SK-N-SH (cell line): Measurements from ENCODE around the gene PUSL1. TPM values are rescaled to one million over a fixed set of nuclear protein-coding genes. Genes with fewer than 3 reads are reported as not detected.

ENCODE experiments used
- CTCF ChIA-PET: fragments of 300-600, 350-600 bp; formaldehyde crosslinking; extraction: SDS; loops from one replicate; lab custom pipeline; 2021; lab: Yijun Ruan, JAX
- POLR2A ChIA-PET: fragments of 350-600 bp; sonication (Branson Sonifier 250); formaldehyde crosslinking; extraction: SDS; loops from one replicate; lab custom pipeline; 2020; ENCODE audit warnings: antibody characterized with exemption, inconsistent platforms; lab: Yijun Ruan, JAX
- DNase-seq: peaks from one replicate; pipeline ENCODE4 v3.0.0; 2012
- H2AFZ ChIP-seq: fragments of 200-600 bp; sonication (generic); 2 replicates; pipeline ENCODE4 v1.8.1; 2016; ENCODE audit warnings: antibody characterized with exemption, mild to moderate bottlenecking, low read depth
- H3F3A ChIP-seq: fragments of 200-600 bp; sonication (generic); replicated peaks from 2 replicates; pipeline ENCODE3; 2016; ENCODE audit warnings: antibody characterized with exemption, mild to moderate bottlenecking; ENCODE audit not compliant: insufficient read depth
- H3K27ac ChIP-seq, 2 experiments: fragments of 200-500 bp in 1 of 2; fragments of 200-600 bp in 1 of 2; sonication (Bioruptor generic) in 1 of 2; sonication (generic), shearing (Covaris generic) in 1 of 2; 2 replicates each; pipeline versions ENCODE4 v1.5.1 to v1.6.1; 2014 to 2016; ENCODE audit warnings: low read depth in 2 of 2, inconsistent platforms in 1 of 2, low read length in 1 of 2, mild to moderate bottlenecking in 1 of 2, mixed read lengths in 1 of 2
- H3K27me3 ChIP-seq: fragments of 200-600 bp; sonication (generic), shearing (Covaris generic); 2 replicates; pipeline ENCODE4 v1.6.1; 2016; ENCODE audit warnings: mixed run types; ENCODE audit not compliant: insufficient read depth
- H3K36me3 ChIP-seq, 2 experiments: fragments of 200-500 bp in 1 of 2; fragments of 200-600 bp in 1 of 2; sonication (Bioruptor generic) in 1 of 2; sonication (generic) in 1 of 2; replicated peaks in 1 of 2; 2 replicates each; pipeline versions ENCODE3 to v1.5.1; 2014 to 2016; ENCODE audit warnings: low read length in 1 of 2, mild to moderate bottlenecking in 1 of 2; ENCODE audit not compliant: insufficient read depth in 2 of 2, control insufficient read depth in 1 of 2
- H3K4me1 ChIP-seq, 2 experiments: fragments of 200-500 bp in 1 of 2; fragments of 200-600 bp in 1 of 2; sonication (Bioruptor generic) in 1 of 2; sonication (generic), shearing (Covaris generic) in 1 of 2; 2 replicates each; pipeline versions ENCODE4 v1.5.1 to v1.6.1; 2014 to 2016; ENCODE audit warnings: low read depth in 1 of 2, low read length in 1 of 2, mixed run types in 1 of 2; ENCODE audit not compliant: insufficient read depth in 2 of 2, control insufficient read depth in 1 of 2
- H3K4me2 ChIP-seq: fragments of 200-600 bp; sonication (generic), shearing (Covaris generic); 2 replicates; pipeline ENCODE4 v1.6.1; 2017; ENCODE audit warnings: mixed run types
- H3K4me3 ChIP-seq, 2 experiments: fragments of 200-500 bp in 1 of 2; fragments of 200-600 bp in 1 of 2; sonication (Bioruptor generic) in 1 of 2; sonication (generic), shearing (Covaris generic) in 1 of 2; 2 replicates each; pipeline versions ENCODE4 v1.5.1 to v1.8.1; 2014 to 2016; ENCODE audit warnings: low read depth in 2 of 2, inconsistent platforms in 1 of 2, low read length in 1 of 2, mild to moderate bottlenecking in 1 of 2, mixed read lengths in 1 of 2, moderate library complexity in 1 of 2
- H3K79me2 ChIP-seq: fragments of 200-600 bp; sonication (generic); 2 replicates; pipeline ENCODE4 v1.8.1; 2017; ENCODE audit warnings: mild to moderate bottlenecking; ENCODE audit not compliant: insufficient read depth
- H3K9ac ChIP-seq: fragments of 200-600 bp; sonication (generic); 2 replicates; pipeline ENCODE4 v1.6.1; 2017; ENCODE audit warnings: mixed run types
- H3K9me2 ChIP-seq: fragments of 200-600 bp; sonication (generic); 2 replicates; pipeline ENCODE4 v1.6.1; 2017; ENCODE audit warnings: mixed run types
- H3K9me3 ChIP-seq: fragments of 200-600 bp; sonication (generic); 2 replicates; pipeline ENCODE4 v1.6.1; 2017; ENCODE audit warnings: mixed run types, mild to moderate bottlenecking, moderate library complexity
- H4K20me1 ChIP-seq: fragments of 200-600 bp; sonication (generic); 2 replicates; pipeline ENCODE4 v1.6.1; 2017; ENCODE audit warnings: mild to moderate bottlenecking, mixed run types; ENCODE audit not compliant: insufficient read depth
- CHD2 ChIP-seq: fragments of 150-350 bp; IDR thresholded peaks from 2 replicates; pipeline ENCODE4 v1.6.1; 2018; ENCODE audit warnings: low read length; ENCODE audit not compliant: partially characterized antibody
- ELF1 ChIP-seq: IDR thresholded peaks from 2 replicates; pipeline ENCODE4 v1.4.0; 2012
- EP300 ChIP-seq, 2 experiments: IDR thresholded peaks; 2 replicates each; pipeline versions ENCODE4 v1.4.0 to v1.6.1; 2012; ENCODE audit warnings: borderline replicate concordance in 1 of 2, low read depth in 1 of 2, low read length in 1 of 2
- EZH2phosphoT487 ChIP-seq: fragments of 200-600 bp; sonication (generic); IDR thresholded peaks from 2 replicates; pipeline ENCODE4 v1.6.1; 2017; ENCODE audit warnings: low read depth, mixed run types, mild to moderate bottlenecking, antibody characterized with exemption, moderate library complexity, borderline replicate concordance
- FOXJ3 ChIP-seq: sonication (generic); formaldehyde crosslinking; IDR thresholded peaks from 2 replicates; pipeline ENCODE4 v1.5.1; 2020; ENCODE audit warnings: mild to moderate bottlenecking, missing genetic modification reagents
- FOXM1 ChIP-seq: IDR thresholded peaks from 2 replicates; pipeline ENCODE4 v1.4.0; 2012; ENCODE audit warnings: low read depth, mild to moderate bottlenecking
- GATA2 ChIP-seq: sonication (generic); formaldehyde crosslinking; IDR thresholded peaks from 2 replicates; pipeline ENCODE4 v1.5.0; 2020; ENCODE audit warnings: mild to moderate bottlenecking, missing genetic modification reagents
- IRF3 ChIP-seq: fragments of 150-350 bp; IDR thresholded peaks from 2 replicates; pipeline ENCODE4 v1.6.1; 2016; ENCODE audit warnings: mild to moderate bottlenecking, low read depth, low read length
- MAX ChIP-seq: IDR thresholded peaks from 2 replicates; pipeline ENCODE4 v1.4.0; 2012; ENCODE audit warnings: low read depth
- NFIC ChIP-seq: IDR thresholded peaks from 2 replicates; pipeline ENCODE4 v1.4.0; 2012; ENCODE audit warnings: borderline replicate concordance
- NRF1 ChIP-seq: IDR thresholded peaks from 2 replicates; pipeline ENCODE4 v1.6.1; 2012; ENCODE audit warnings: low read depth, mild to moderate bottlenecking, low read length
- PBX3 ChIP-seq: IDR thresholded peaks from 2 replicates; pipeline ENCODE4; 2012
- REST ChIP-seq: IDR thresholded peaks from 2 replicates; pipeline ENCODE4 v1.6.1; 2012; ENCODE audit warnings: mild to moderate bottlenecking, low read depth, low read length, moderate library complexity
- RFX5 ChIP-seq: IDR thresholded peaks from 2 replicates; pipeline ENCODE4 v1.6.1; 2012; ENCODE audit warnings: mild to moderate bottlenecking, improper control_type of control experiment, low read length
- RXRA ChIP-seq: IDR thresholded peaks from 2 replicates; pipeline ENCODE4 v1.4.0; 2012; ENCODE audit warnings: low read depth, mild to moderate bottlenecking, borderline replicate concordance
- TAF1 ChIP-seq: IDR thresholded peaks from 2 replicates; pipeline ENCODE4 v1.6.1; 2012; ENCODE audit warnings: low read depth, mild to moderate bottlenecking, low read length, moderate library complexity, borderline replicate concordance
- TCF12 ChIP-seq: IDR thresholded peaks from 2 replicates; pipeline ENCODE4 v1.4.0; 2012
- TEAD4 ChIP-seq: IDR thresholded peaks from 2 replicates; pipeline ENCODE4 v1.4.0; 2012; ENCODE audit warnings: mild to moderate bottlenecking, borderline replicate concordance; ENCODE audit not compliant: insufficient read depth
- USF1 ChIP-seq: IDR thresholded peaks from 2 replicates; pipeline ENCODE4 v1.4.0; 2012; ENCODE audit warnings: low read depth, borderline replicate concordance
- ZBTB33 ChIP-seq: IDR thresholded peaks from 2 replicates; pipeline ENCODE4 v1.4.0; 2012; ENCODE audit warnings: low read depth, borderline replicate concordance
- WGBS: methylation state at CpG from one replicate; pipeline ENCODE4 v1.1.6; 2017; ENCODE audit warnings: low lambda C conversion rate; 5-methylcytosine and 5-hydroxymethylcytosine counted together
- polyA plus RNA-seq, 3 experiments: library from polyadenylated mRNA; depleted of rRNA; stranded (reverse); fragments of >200 nt; gene quantifications; 2 replicates each; pipeline ENCODE4 v1.2.3, GENCODE V29; 2012

Gene PUSL1
- polyA plus RNA-seq, 1 of the 3 experiments (the other 2 are of a cell fraction), result 19.0 TPM

GRCh38 chr1:1320666-1321448 is 12.5 kb downstream of the PUSL1 start:
- POLR2A ChIA-PET, result no interaction called here
- H3K9me2 ChIP-seq, result no peaks in the 10 kb centered on the region
- H3K4me2 ChIP-seq, result no peak overlapping the region
- H3K4me3 ChIP-seq, result no peak overlapping the region
- TF ChIP-seq IRF3 (no peak), PBX3 (no peak), GATA2 (CRISPR knock-in tag) (no peak), EZH2phosphoT487 (no peak), TEAD4 (no peak), TCF12 (no peak), FOXM1 (no peak), FOXJ3 (no peak), TAF1 (no peak), ZBTB33 (no peak), EP300 (IDR thresholded peaks at IDR 0.05; ENCODE audit: borderline replicate concordance in 1 of 2, low read depth in 1 of 2, low read length in 1 of 2) (no peak), NRF1 (no peak), MAX (no peak), RFX5 (no peak), USF1 (no peak), CHD2 (no peak), REST (no peak), NFIC (no peak), ELF1 (no peak), RXRA (no peak)
- peaks cover 4 to 20% of the 10 kb centered on the region in 2 experiments; a peak in 2 of 4 replicates for H3K4me1 ChIP-seq
- no peak overlapping the region for H2AFZ ChIP-seq
- WGBS, result no CpG with 5 or more reads among the region's 23 CpGs
- peaks cover 55% of the 10 kb centered on the region for H4K20me1 ChIP-seq
- no peak for DNase-seq
- no peaks in the 10 kb centered on the region for H3K27me3 ChIP-seq
- peaks cover 12 to 30% of the 10 kb centered on the region in 2 experiments for H3K36me3 ChIP-seq
- H3K27ac ChIP-seq, result no peak overlapping the region
- CTCF ChIA-PET, result interaction anchor here (1.3 to 1.8 kb wide), 3 partner anchors 16 to 29 kb away, joined by 3 to 5 read pairs (median 4); no protein-coding TSS in a partner anchor
- H3K9me3 ChIP-seq, result no peaks in the 10 kb centered on the region
- peaks cover 84% of the 10 kb centered on the region for H3K79me2 ChIP-seq
- peaks cover 14% of the 10 kb centered on the region for H3F3A ChIP-seq
- H3K9ac ChIP-seq, result no peak overlapping the region
